Caco-2 (cell line): ENCODE measurements around the gene UNC79. TPM values are rescaled to one million over a fixed set of nuclear protein-coding genes. Genes with fewer than 3 reads are reported as not detected.

Experiments
- BruUV-seq: library from RNA; stranded (reverse); fragments of 400-500 nt; replicated peaks from 2 replicates; lab custom pipeline; 2021; lab: Mats Ljungman, UMichigan
- CTCF ChIA-PET: fragments of 300-600 bp; sonication (Branson Sonifier 250); formaldehyde crosslinking; loops from one replicate; lab custom pipeline; 2022; ENCODE audit warnings: antibody characterized with exemption; lab: Charles Lee
- POLR2A ChIA-PET: fragments of 300-600 bp; sonication (Branson Sonifier 250); formaldehyde crosslinking; loops from one replicate; lab custom pipeline; 2022; ENCODE audit warnings: antibody characterized with exemption; lab: Charles Lee
- DNase-seq, 2 experiments: peaks; one replicate each; pipeline versions ENCODE4 v3.0.0 to v3.0.0-alpha.2; 2020 to 2022
- H3K27me3 ChIP-seq: replicated peaks from 2 replicates; pipeline ENCODE4 v1.6.0; 2011; ENCODE audit warnings: low read length; ENCODE audit not compliant: control insufficient read depth, insufficient read depth
- H3K36me3 ChIP-seq: 2 replicates; pipeline ENCODE4 v1.5.1; 2011; ENCODE audit warnings: low read length; ENCODE audit not compliant: control insufficient read depth, insufficient read depth
- H3K4me1 ChIP-seq: fragments of 250-450 bp; sonication (Bioruptor Pico); 2 replicates; pipeline ENCODE4 v1.5.1; 2020; ENCODE audit warnings: mild to moderate bottlenecking
- H3K4me3 ChIP-seq: 2 replicates; pipeline ENCODE4 v1.5.1; 2011; ENCODE audit warnings: low read depth, mild to moderate bottlenecking, control low read depth, low read length
- H3K9me3 ChIP-seq: fragments of 250-450 bp; sonication (Bioruptor Pico); 2 replicates; pipeline ENCODE4 v1.5.1; 2020; ENCODE audit warnings: mild to moderate bottlenecking, moderate library complexity
- H3K27ac Mint-ChIP-seq: one replicate; pipeline ENCODE4 v1.8.0; 2022; ENCODE audit warnings: mixed read lengths; ENCODE audit not compliant: unreplicated experiment
- H3K27me3 Mint-ChIP-seq: one replicate; pipeline ENCODE4 v1.8.0; 2022; ENCODE audit warnings: mixed read lengths; ENCODE audit not compliant: insufficient read depth, unreplicated experiment
- H3K36me3 Mint-ChIP-seq: one replicate; pipeline ENCODE4 v1.8.0; 2022; ENCODE audit warnings: mild to moderate bottlenecking, mixed read lengths; ENCODE audit not compliant: insufficient read depth, unreplicated experiment
- H3K4me1 Mint-ChIP-seq: one replicate; pipeline ENCODE4 v1.8.0; 2022; ENCODE audit warnings: low read depth, mixed read lengths; ENCODE audit not compliant: unreplicated experiment
- H3K4me3 Mint-ChIP-seq: one replicate; pipeline ENCODE4 v1.8.0; 2022; ENCODE audit warnings: mild to moderate bottlenecking, moderate library complexity, mixed read lengths; ENCODE audit not compliant: unreplicated experiment
- H3K9me3 Mint-ChIP-seq: one replicate; pipeline ENCODE4 v1.8.0; 2022; ENCODE audit warnings: mixed read lengths; ENCODE audit not compliant: unreplicated experiment
- CTCF ChIP-seq, 2 experiments: fragments of 200-600 bp in 1 of 2; IDR thresholded peaks; 1 replicate in 1 of 2; 2 replicates in 1 of 2; pipeline versions ENCODE4 v1.5.1 to v1.8.0; 2011 to 2022; ENCODE audit warnings: antibody characterized with exemption in 1 of 2, control low read depth in 1 of 2, inconsistent platforms in 1 of 2, low read depth in 1 of 2, low read length in 1 of 2, mild to moderate bottlenecking in 1 of 2, moderate library complexity in 1 of 2; ENCODE audit not compliant: insufficient read depth in 1 of 2, severe bottlenecking in 1 of 2, unreplicated experiment in 1 of 2
- intact Hi-C: fragments of 100-400 bp; cut with micrococcal nuclease; formaldehyde crosslinking; loops from one replicate; pipeline ENCODE4 v1.10.0; 2022; ENCODE audit not compliant: unreplicated experiment
- total RNA-seq: library from RNA; stranded (reverse); gene quantifications from 2 replicates; pipeline ENCODE4 v1.2.3, GENCODE V29; 2022

Gene UNC79
- total RNA-seq, 1 experiment from 2014 or later: 0.07 TPM

GRCh38 chr14:93532541-93532940 is 101.8 kb downstream of the UNC79 start:
- POLR2A ChIA-PET: no interaction called here
- DNase-seq: no peak
- H3K9me3 Mint-ChIP-seq: no peaks in the 10 kb centered on the region
- no peak overlapping the region for H3K4me3 Mint-ChIP-seq
- no peaks in the 10 kb centered on the region for H3K27me3 ChIP-seq
- H3K36me3 Mint-ChIP-seq: no peaks in the 10 kb centered on the region
- no peaks in the 10 kb centered on the region for H3K4me1 ChIP-seq
- no peaks in the 10 kb centered on the region for H3K36me3 ChIP-seq
- H3K9me3 ChIP-seq: no peaks in the 10 kb centered on the region
- H3K4me3 ChIP-seq: no peak overlapping the region
- CTCF ChIA-PET: no interaction called here
- H3K27ac Mint-ChIP-seq: no peak overlapping the region
- no peaks in the 10 kb centered on the region for H3K4me1 Mint-ChIP-seq
- no TSS peak for BruUV-seq
- intact Hi-C loops: no loop called here
- peaks cover 20% of the 10 kb centered on the region for H3K27me3 Mint-ChIP-seq
- TF ChIP-seq CTCF (IDR thresholded peaks at IDR 0.05; ENCODE audit: insufficient read depth in 1 of 2, low read depth in 1 of 2, low read length in 1 of 2, severe bottlenecking in 1 of 2, unreplicated experiment in 1 of 2): no peak

GRCh38 chr14:93533437-93533836 is 102.7 kb downstream of the UNC79 start:
- Mint-ChIP-seq H3K4me3 (no peak overlapping the region), H3K27ac (no peak overlapping the region), H3K36me3 (no peaks in the 10 kb centered on the region), H3K9me3 (no peaks in the 10 kb centered on the region), H3K4me1 (no peaks in the 10 kb centered on the region), H3K27me3 (peaks cover 19% of the 10 kb centered on the region)
- DNase-seq: no peak
- TF ChIP-seq CTCF (IDR thresholded peaks at IDR 0.05; ENCODE audit: insufficient read depth in 1 of 2, low read depth in 1 of 2, low read length in 1 of 2, severe bottlenecking in 1 of 2, unreplicated experiment in 1 of 2): no peak
- intact Hi-C loops: no loop called here
- no TSS peak for BruUV-seq
- Histone ChIP-seq H3K4me1 (no peaks in the 10 kb centered on the region), H3K27me3 (no peaks in the 10 kb centered on the region), H3K4me3 (no peak overlapping the region), H3K36me3 (no peaks in the 10 kb centered on the region), H3K9me3 (no peaks in the 10 kb centered on the region)
- ChIA-PET CTCF (no interaction called here), POLR2A (no interaction called here)

- BruUV-seq: no TSS peak
- Histone ChIP-seq H3K27me3 (no peaks in the 10 kb centered on the region), H3K9me3 (no peaks in the 10 kb centered on the region), H3K4me3 (no peak overlapping the region), H3K4me1 (no peaks in the 10 kb centered on the region), H3K36me3 (no peaks in the 10 kb centered on the region)
- no peak overlapping the region for H3K4me3 Mint-ChIP-seq
- peaks cover 17% of the 10 kb centered on the region for H3K27me3 Mint-ChIP-seq
- H3K4me1 Mint-ChIP-seq: no peaks in the 10 kb centered on the region
- no peak for DNase-seq
- intact Hi-C loops: no loop called here
- no peaks in the 10 kb centered on the region for H3K36me3 Mint-ChIP-seq
- ChIA-PET POLR2A (no interaction called here), CTCF (no interaction called here)
- H3K9me3 Mint-ChIP-seq: no peaks in the 10 kb centered on the region
- no peak overlapping the region for H3K27ac Mint-ChIP-seq
- no peak for TF ChIP-seq CTCF (IDR thresholded peaks at IDR 0.05; ENCODE audit: insufficient read depth in 1 of 2, low read depth in 1 of 2, low read length in 1 of 2, severe bottlenecking in 1 of 2, unreplicated experiment in 1 of 2)
Observed at GRCh38 chr14:93533842-93534241, 103.1 kb downstream of the UNC79 start.
